COLO668 (cell line): Measurements from ENCODE around the gene DERA.
"Not testable (repeated sequence)": the region's sequence is repeated elsewhere in the genome, so short reads cannot be mapped to it uniquely, and the experiment has no call there.

Experiments used
- DNase-seq: peaks from one replicate; lab custom pipeline; 2025; ENCODE audit not compliant: unreplicated experiment; lab: John Stamatoyannopoulos, UW

DERA gene

GRCh38 chr12:15904378-15904920 is 6.7 kb upstream of the DERA start:
- no peak for DNase-seq

GRCh38 chr12:15910468-15910863 is 666 bp upstream of the DERA start:
- no peak for DNase-seq

DNA sequence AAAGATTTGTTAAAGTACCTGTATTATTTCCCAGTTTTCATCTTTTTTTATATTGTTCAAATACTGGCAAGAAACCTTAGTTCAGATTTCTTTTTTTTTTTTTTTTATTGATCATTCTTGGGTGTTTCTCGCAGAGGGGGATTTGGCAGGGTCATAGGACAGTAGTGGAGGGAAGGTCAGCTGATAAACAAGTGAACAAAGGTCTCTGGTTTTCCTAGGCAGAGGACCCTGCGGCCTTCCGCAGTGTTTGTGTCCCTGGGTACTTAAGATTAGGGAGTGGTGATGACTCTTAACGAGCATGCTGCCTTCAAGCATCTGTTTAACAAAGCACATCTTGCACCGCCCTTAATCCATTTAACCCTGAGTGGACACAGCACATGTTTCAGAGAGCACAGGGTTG is 799 bp downstream of the DERA start:
- DNase-seq: not testable (repeated sequence)

GRCh38 chr12:15914131-15914530 is 3.0 kb downstream of the DERA start:
- DNase-seq: not testable (repeated sequence)

DNA sequence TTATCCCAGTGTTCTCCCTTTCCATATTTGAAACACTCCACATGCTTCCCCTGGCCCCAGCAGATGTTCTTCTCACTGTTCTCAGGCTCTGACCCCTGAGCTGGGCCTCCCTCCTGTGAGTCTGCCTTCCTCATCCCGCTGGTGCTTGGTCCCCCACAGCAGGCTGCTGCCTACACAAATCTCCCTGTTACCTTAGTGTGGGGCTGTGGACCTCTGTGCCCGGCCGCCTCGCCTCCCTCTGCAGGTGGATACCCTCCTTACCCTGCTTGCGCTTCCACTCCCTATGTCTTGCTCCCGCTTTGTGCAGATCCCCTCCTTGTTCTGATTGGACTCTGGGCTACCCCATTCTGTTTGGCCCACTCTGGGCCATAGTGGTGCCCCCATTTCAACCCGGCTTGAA is 6.9 kb downstream of the DERA start:
- DNase-seq: no peak

- DNase-seq: no peak
These were observed 8.3 kb downstream of the DERA start for GRCh38 chr12:15919418-15919817.

- no peak for DNase-seq
These were observed 13.8 kb downstream of the DERA start for GRCh38 chr12:15924956-15925355.

DNA sequence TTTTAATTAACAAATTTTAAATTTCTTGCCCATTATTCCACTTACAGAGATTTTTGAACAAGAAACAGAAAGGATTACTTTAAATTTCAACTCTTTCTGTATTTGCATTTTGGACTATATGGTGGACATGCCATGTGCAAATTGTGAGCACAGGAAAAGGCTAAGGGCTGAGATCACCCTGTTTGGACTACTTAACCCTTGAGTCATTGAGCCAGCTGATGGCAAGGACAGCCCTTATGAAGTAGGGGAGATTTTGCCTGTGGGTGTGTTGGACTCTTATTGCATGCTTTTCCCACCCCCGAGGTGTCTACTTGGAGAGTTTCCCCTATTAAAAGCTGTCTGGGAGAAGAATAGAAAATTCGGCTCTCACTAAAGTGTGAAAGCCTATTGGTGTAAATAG is 17.2 kb downstream of the DERA start:
- DNase-seq: no peak

GRCh38 chr12:15928870-15929571 is 17.9 kb downstream of the DERA start:
- DNase-seq: no peak

DNA sequence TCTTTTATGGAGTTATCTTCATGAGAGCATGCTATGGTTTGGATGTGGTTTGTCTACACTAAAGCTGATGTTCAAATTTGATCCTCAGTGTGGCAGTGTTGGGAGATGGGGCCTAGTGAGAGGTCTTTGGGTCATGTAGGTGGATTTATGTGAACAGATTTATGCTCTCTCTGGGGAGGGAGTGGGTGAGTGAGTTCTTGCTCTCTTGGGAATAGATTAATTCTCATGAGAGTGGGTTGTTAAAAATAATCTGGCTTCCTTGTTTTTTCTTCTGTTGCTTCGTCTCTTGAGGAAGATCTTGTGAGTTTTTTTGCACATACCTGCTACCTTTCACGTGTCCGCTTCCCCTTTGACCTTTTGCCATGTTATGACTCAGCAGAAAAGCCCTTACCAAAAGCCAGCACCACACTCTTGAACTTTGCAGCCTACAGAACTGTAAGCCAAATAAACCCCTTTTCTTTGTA is 20.5 kb downstream of the DERA start:
- no peak for DNase-seq

GRCh38 chr12:15932327-15932726 is 21.2 kb downstream of the DERA start:
- no peak for DNase-seq

- no peak for DNase-seq
These were observed 21.8 kb downstream of the DERA start for GRCh38 chr12:15932971-15933370.

GRCh38 chr12:15933751-15934150 is 22.6 kb downstream of the DERA start:
- no peak for DNase-seq

DNA sequence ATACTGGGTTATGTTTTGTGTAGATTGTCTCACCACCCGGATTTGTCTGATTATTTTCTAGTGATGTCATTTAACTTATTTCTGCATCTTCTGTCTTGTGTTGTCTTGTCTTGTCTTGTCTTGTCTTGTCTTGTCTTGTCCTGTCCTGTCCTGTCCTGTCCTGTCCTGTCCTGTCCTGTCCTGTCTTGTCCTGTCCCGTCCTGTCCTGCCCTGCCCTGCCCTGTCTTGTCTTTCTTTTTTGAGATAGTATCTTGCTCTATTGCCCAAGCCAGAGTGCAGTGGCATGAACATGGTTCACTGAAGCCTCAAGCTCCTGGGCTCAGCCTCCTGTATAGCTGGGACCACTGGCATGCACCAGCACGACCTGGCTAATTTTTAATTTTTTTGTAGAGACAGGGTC is 25.6 kb downstream of the DERA start:
- DNase-seq: no peak

GRCh38 chr12:15937902-15938301 is 26.8 kb downstream of the DERA start:
- no peak for DNase-seq

DNA sequence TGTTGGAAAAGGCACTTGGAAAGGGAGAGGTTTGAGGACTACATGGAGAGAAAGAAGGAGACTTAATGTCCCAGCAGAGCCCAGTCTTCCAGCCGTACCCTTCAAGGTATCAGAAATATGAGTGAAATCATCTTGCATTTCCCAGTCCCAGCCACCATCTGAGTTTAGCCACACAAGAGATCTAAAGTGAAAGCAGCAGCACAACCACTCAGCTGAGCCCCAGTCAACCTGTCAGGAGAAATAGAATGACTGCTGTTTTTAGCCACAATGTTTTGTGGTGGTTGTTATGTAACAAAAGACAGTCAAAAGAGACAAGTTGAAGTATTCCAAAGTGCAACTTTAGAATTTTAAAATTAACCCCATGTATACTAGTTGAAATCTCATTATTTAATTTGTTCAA is 28.0 kb downstream of the DERA start:
- DNase-seq: no peak

- no peak for DNase-seq
These were observed 31.3 kb downstream of the DERA start for GRCh38 chr12:15942475-15942874.

DNA sequence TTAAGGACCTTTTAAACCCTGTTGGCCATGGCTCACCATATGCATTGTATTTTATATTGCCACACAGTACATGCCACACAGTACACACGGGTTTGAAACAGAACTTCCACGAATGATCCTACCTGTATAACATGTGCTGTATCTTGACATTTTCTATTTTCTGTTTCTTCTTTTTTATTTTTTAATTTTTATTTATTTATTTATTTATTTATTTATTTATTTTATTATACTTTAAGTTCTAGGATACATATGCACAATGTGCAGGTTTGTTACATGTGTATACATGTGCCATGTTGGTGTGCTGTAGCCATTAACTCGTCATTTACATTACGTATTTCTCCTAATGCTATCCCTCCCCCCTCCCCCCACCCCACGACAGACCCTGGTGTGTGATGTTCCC is 32.4 kb downstream of the DERA start:
- DNase-seq: not testable (repeated sequence)

DNA sequence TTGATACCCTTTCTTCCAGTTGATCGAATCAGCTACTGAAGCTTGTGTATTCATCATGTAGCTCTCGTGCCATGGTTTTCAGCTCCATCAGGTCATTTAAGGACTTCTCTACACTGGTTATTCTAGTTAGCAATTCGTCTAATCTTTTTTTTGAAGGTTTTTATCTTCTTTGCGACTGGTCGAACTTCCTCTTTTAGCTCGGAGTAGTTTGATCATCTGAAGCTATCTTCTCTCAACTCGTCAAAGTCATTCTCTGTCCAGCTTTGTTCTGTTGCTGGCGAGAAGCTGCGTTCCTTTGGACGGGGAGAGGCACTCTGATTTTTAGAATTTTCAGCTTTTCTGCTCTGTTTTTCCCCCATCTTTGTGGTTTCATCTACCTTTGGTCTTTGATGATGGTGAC is 37.3 kb downstream of the DERA start:
- not testable (repeated sequence) for DNase-seq

- no peak for DNase-seq
These were observed 44.1 kb downstream of the DERA start for GRCh38 chr12:15955281-15955680.

DNA sequence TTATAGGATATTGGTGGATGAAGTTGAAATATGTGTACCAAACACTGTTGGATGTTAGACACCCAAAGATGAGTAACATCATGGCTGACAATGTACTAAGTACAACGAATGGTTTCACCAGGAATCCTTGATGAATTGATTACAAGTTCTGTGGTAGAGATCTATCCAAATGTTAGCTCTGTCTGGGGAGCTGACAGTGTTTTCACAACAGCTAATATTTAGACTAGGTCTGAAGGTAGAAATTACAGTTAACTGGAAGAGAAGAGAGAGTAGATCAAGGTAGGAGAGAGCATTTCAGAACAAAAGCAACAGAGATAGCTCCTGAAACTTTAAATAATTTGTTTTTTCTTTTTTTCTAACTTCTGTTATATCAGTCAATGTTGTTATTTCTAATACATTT is 44.9 kb downstream of the DERA start:
- no peak for DNase-seq

- DNase-seq: no peak
These were observed 45.5 kb downstream of the DERA start for GRCh38 chr12:15956413-15957185.
